K562 (cell line): ENCODE measurements around the gene SLC39A11. TPM values are rescaled to one million over a fixed set of nuclear protein-coding genes. Genes with fewer than 3 reads are reported as not detected.

Experiments
- ATAC-seq: fragments of 200-7000 bp; cut with Tn5 transposase; 3 replicates; pipeline ENCODE4 v1.9.1; 2020; ENCODE audit warnings: moderate library complexity
- BruUV-seq: library from RNA; stranded (reverse); fragments of 400-500 nt; replicated peaks from 2 replicates; lab custom pipeline; 2021; lab: Mats Ljungman, UMichigan
- CTCF ChIA-PET: fragments of 300-600 bp; formaldehyde crosslinking; extraction: SDS; loops from one replicate; lab custom pipeline; 2021; ENCODE audit warnings: low intra/inter-chr PET ratio; lab: Yijun Ruan, JAX
- POLR2A ChIA-PET: fragments of 300-600, 350-650 bp; sonication (Branson Sonifier 250); formaldehyde crosslinking; extraction: SDS; loops from one replicate; lab custom pipeline; 2021; ENCODE audit warnings: antibody characterized with exemption, inconsistent platforms; lab: Yijun Ruan, JAX
- DNase-seq, 4 experiments: peaks; one replicate each; pipeline versions ENCODE4 v3.0.0 to v3.0.0-alpha.2; 2011 to 2018; ENCODE audit warnings: low spot score in 3 of 4, mixed read lengths in 3 of 4; ENCODE audit errors: extremely low read depth in 1 of 4
- FAIRE-seq: peaks from 2 replicates; lab custom pipeline; 2011; peaks lifted over from hg19 to GRCh38; lab: Jason Lieb, UNC
- H2AFZ ChIP-seq: 2 replicates; pipeline ENCODE4 v1.6.0; 2011; ENCODE audit warnings: low read depth, low read length, control low read depth, inconsistent platforms
- H3K27ac ChIP-seq: fragments of 200-600 bp; 3 replicates; pipeline ENCODE4 v1.8.0; 2011; ENCODE audit warnings: low read depth, mild to moderate bottlenecking, control low read depth, inconsistent platforms, low read length, moderate library complexity, mixed read lengths; ENCODE audit errors: extremely low read depth
- H3K27me3 ChIP-seq, 2 experiments: fragments of 300-600 bp in 1 of 2; 2 replicates in 1 of 2; 3 replicates in 1 of 2; pipeline versions ENCODE4 v1.6.0 to v1.8.0; 2011; ENCODE audit warnings: inconsistent platforms in 2 of 2, low read length in 2 of 2, mild to moderate bottlenecking in 1 of 2, mixed read lengths in 1 of 2, moderate library complexity in 1 of 2; ENCODE audit not compliant: control insufficient read depth in 2 of 2, insufficient read depth in 2 of 2
- H3K36me3 ChIP-seq: fragments of 300-600 bp; 3 replicates; pipeline ENCODE4 v1.8.0; 2011; ENCODE audit warnings: mild to moderate bottlenecking, low read length, inconsistent platforms; ENCODE audit not compliant: control insufficient read depth, insufficient read depth
- H3K4me1 ChIP-seq, 2 experiments: fragments of 200-600 bp in 1 of 2; replicated peaks in 1 of 2; 2 replicates in 1 of 2; 3 replicates in 1 of 2; pipeline versions ENCODE4 v1.5.1 to v1.8.0; 2011; ENCODE audit warnings: inconsistent platforms in 2 of 2, low read length in 2 of 2, mild to moderate bottlenecking in 1 of 2, mixed read lengths in 1 of 2, moderate library complexity in 1 of 2; ENCODE audit not compliant: control insufficient read depth in 2 of 2, insufficient read depth in 2 of 2
- H3K4me2 ChIP-seq: 2 replicates; pipeline ENCODE4 v1.6.1; 2011; ENCODE audit warnings: low read length, control low read depth, inconsistent platforms, mixed read lengths; ENCODE audit not compliant: insufficient read depth
- H3K4me3 ChIP-seq: fragments of 200-600 bp; sonication (generic), shearing (Covaris generic); 2 replicates; pipeline ENCODE4 v1.5.1; 2016; ENCODE audit warnings: control low read depth, inconsistent platforms
- H3K79me2 ChIP-seq: fragments of 200-600 bp; 3 replicates; pipeline ENCODE4 v1.8.0; 2011; ENCODE audit warnings: low read length, inconsistent platforms; ENCODE audit not compliant: control insufficient read depth, insufficient read depth
- H3K9ac ChIP-seq, 2 experiments: 2 replicates each; pipeline versions ENCODE4 v1.6.0 to v1.6.1; 2011; ENCODE audit warnings: low read depth in 2 of 2, low read length in 2 of 2, control low read depth in 1 of 2, inconsistent platforms in 1 of 2, mild to moderate bottlenecking in 1 of 2, mixed read lengths in 1 of 2; ENCODE audit not compliant: insufficient read depth in 1 of 2
- H3K9me1 ChIP-seq: one replicate; pipeline ENCODE4 v1.6.0; 2011; ENCODE audit warnings: inconsistent platforms, mild to moderate bottlenecking, low read length, moderate library complexity; ENCODE audit not compliant: control insufficient read depth, insufficient read depth
- H3K9me3 ChIP-seq: replicated peaks from 2 replicates; pipeline ENCODE4 v1.5.1; 2011; ENCODE audit warnings: low read depth, low read length, inconsistent platforms; ENCODE audit not compliant: control insufficient read depth, insufficient read depth
- H4K20me1 ChIP-seq: replicated peaks from 2 replicates; pipeline ENCODE4 v1.6.1; 2011; ENCODE audit warnings: low read length, inconsistent platforms, mixed read lengths; ENCODE audit not compliant: control insufficient read depth, insufficient read depth
- CBX2 ChIP-seq: fragments of 200-600 bp; sonication (generic); IDR thresholded peaks from one replicate; pipeline ENCODE4 v1.6.1; 2012; ENCODE audit warnings: mild to moderate bottlenecking, low read length, inconsistent platforms; ENCODE audit not compliant: insufficient read depth, poor library complexity, severe bottlenecking
- CHD7 ChIP-seq: fragments of 200-600 bp; sonication (generic); IDR thresholded peaks from one replicate; pipeline ENCODE4 v1.6.1; 2012; ENCODE audit warnings: mild to moderate bottlenecking, low read depth, low read length, inconsistent platforms
- FOXJ3 ChIP-seq: sonication (generic); formaldehyde crosslinking; IDR thresholded peaks from 2 replicates; pipeline ENCODE4 v1.4.0; 2020; ENCODE audit warnings: mild to moderate bottlenecking, missing genetic modification reagents
- HMG20A ChIP-seq: fragments of 450-650 bp; formaldehyde crosslinking; conservative IDR thresholded peaks from 2 replicates; pipeline ENCODE4 v1.4.0; 2020; ENCODE audit warnings: mild to moderate bottlenecking, mixed read lengths
- HNRNPUL1 ChIP-seq: fragments of 200-400 bp; formaldehyde crosslinking; IDR thresholded peaks from 2 replicates; pipeline ENCODE4 v1.6.1; 2017; ENCODE audit warnings: low read length
- MAFK ChIP-seq: IDR thresholded peaks from 2 replicates; pipeline ENCODE4 v1.6.1; 2011; ENCODE audit warnings: low read length, improper control_type of control experiment
- MEF2A ChIP-seq: IDR thresholded peaks from 2 replicates; pipeline ENCODE4 v1.6.1; 2011; ENCODE audit warnings: low read depth, mild to moderate bottlenecking, low read length, moderate library complexity; ENCODE audit not compliant: control insufficient read depth
- MEIS2 ChIP-seq: fragments of 450-650 bp; IDR thresholded peaks from 2 replicates; pipeline ENCODE4 v1.6.1; 2014; ENCODE audit warnings: mild to moderate bottlenecking; ENCODE audit not compliant: partially characterized antibody
- MXI1 ChIP-seq: IDR thresholded peaks from 2 replicates; pipeline ENCODE4 v1.6.1; 2011; ENCODE audit warnings: low read depth, mild to moderate bottlenecking, improper control_type of control experiment, low read length
- ZNF121 ChIP-seq: sonication (generic); formaldehyde crosslinking; conservative IDR thresholded peaks from 2 replicates; pipeline ENCODE4 v1.8.0; 2022; ENCODE audit warnings: missing genetic modification reagents
- ZNF24 ChIP-seq: fragments of 450-650 bp; IDR thresholded peaks from 2 replicates; pipeline ENCODE4 v1.6.1; 2016
- ZNF324 ChIP-seq: fragments of 250-450 bp; sonication (Bioruptor Pico); IDR thresholded peaks from 2 replicates; pipeline ENCODE4 v1.4.0; 2020; ENCODE audit warnings: mild to moderate bottlenecking
- WGBS: fragments of 100-300 bp; shearing (Covaris generic); methylation state at CpG from one replicate; pipeline ENCODE4 v1.1.6; 2016; ENCODE audit warnings: low coverage, mixed read lengths; ENCODE audit not compliant: insufficient coverage; ENCODE audit errors: missing lambda C conversion rate; 5-methylcytosine and 5-hydroxymethylcytosine counted together
- in situ Hi-C: fragments of 300-500 bp; cut with MboI; formaldehyde crosslinking; loops from 4 replicates; pipeline ENCODE4 v1.15.0; 2018; ENCODE audit warnings: inconsistent platforms, mixed read lengths
- intact Hi-C: fragments of 100-400 bp; cut with micrococcal nuclease; formaldehyde crosslinking; loops from 2 replicates; pipeline ENCODE4 v1.14.2; 2022
- polyA plus RNA-seq, 8 experiments: library from polyadenylated mRNA; depleted of rRNA in 4 of 8; stranded (reverse) in 5 of 8; unstranded in 3 of 8; fragments of >200 nt; fragmentation: Nextera tagmentation in 2 of 8; fragmentation: Illumina TruSeq in 1 of 8; extraction: Ambion mirVana in 2 of 8; extraction: Trizol in 1 of 8; gene quantifications; 2 replicates each; pipeline versions ENCODE4 v1.2.1 to v1.2.3, GENCODE V29; 2011 to 2014; ENCODE audit warnings: inconsistent platforms in 1 of 8, missing spikeins in 1 of 8
- total RNA-seq, 7 experiments: library from RNA; depleted of rRNA in 6 of 7; stranded (reverse); fragments of >200 nt in 6 of 7; fragmentation: Illumina TruSeq in 2 of 7; extraction: Trizol in 2 of 7; gene quantifications; 2 replicates each; pipeline versions ENCODE4 v1.2.1 to v1.2.3, GENCODE V29; 2011 to 2021; ENCODE audit warnings: low replicate concordance in 1 of 7

Gene SLC39A11
- total and polyA plus RNA-seq, 9 of the 15 experiments (the other 6 are each of a cell fraction or from before 2014, with no cell fraction given), result 10.5 to 26.4 (median 13.4) TPM

GRCh38 chr17:72719206-72719577 lies 373.3 kb downstream of the SLC39A11 start:
- BruUV-seq, result no TSS peak
- ChIA-PET CTCF (no interaction called here), POLR2A (interaction anchor here (0.6 to 0.7 kb wide), 2 partner anchors 340 to 513 kb away, joined by 3 read pairs; a partner anchor contains a TSS)
- no peaks in the 10 kb centered on the region for H3K36me3 ChIP-seq
- H3K79me2 ChIP-seq, result no peaks in the 10 kb centered on the region
- no peaks in the 10 kb centered on the region for H3K27me3 ChIP-seq
- no peak overlapping the region for H2AFZ ChIP-seq
- intact Hi-C loops (no loop called here), in situ Hi-C loops (no loop called here)
- no peak overlapping the region for H3K4me3 ChIP-seq
- no peak for FAIRE-seq
- no peaks in the 10 kb centered on the region for H4K20me1 ChIP-seq
- no peak overlapping the region for H3K9ac ChIP-seq
- H3K27ac ChIP-seq, result no peak overlapping the region
- H3K9me3 ChIP-seq, result no peaks in the 10 kb centered on the region
- no peak overlapping the region for H3K4me2 ChIP-seq
- no peaks in the 10 kb centered on the region for H3K4me1 ChIP-seq
- no peak for DNase-seq
- no peak for ATAC-seq
- H3K9me1 ChIP-seq, result no peaks in the 10 kb centered on the region
- TF ChIP-seq MXI1 (no peak), CHD7 (no peak), ZNF24 (no peak), ZNF324 (CRISPR knock-in tag) (no peak), MAFK (no peak), CBX2 (no peak), FOXJ3 (CRISPR knock-in tag) (no peak), HNRNPUL1 (no peak), HMG20A (CRISPR knock-in tag) (no peak), MEIS2 (no peak), MEF2A (no peak), ZNF121 (CRISPR knock-in tag) (no peak)
- WGBS, result 55% methylated on average over 8 of the region's 8 CpGs
